Cortex of kidney (tissue), 1 donor: ENCODE measurements around the gene RHEB.

Experiments used
- DNase-seq: peaks from one replicate; lab custom pipeline; 2025; lab: John Stamatoyannopoulos, UW

Gene RHEB

DNA sequence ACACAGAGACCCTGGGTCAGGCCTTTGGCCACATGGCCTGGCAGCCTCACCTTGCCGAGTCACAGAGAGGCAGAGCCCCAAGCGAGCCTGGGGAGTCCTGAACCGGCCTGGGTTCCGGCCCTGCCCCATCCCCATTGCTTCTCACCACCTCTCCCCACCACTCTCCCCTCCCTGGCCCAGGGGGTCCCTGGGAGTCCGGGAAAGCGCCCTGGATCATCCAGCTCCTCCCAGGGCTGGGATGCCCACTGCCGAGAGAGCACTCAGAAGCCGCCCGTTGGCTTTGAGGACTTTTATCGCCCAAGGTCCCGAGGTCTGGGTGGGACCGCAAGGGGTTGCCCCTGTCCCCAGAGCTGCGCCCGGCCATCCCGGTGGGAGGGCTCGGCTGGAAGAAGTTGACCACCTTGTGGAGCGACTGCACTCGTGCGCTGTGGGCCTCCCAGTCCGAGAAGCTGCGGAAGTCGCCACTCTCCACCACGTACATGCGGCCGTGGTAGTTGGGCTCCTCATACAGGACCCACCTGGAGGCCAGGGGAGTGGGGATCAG, 87.9 kb downstream of the RHEB start:
- DNase-seq: no peak

DNA sequence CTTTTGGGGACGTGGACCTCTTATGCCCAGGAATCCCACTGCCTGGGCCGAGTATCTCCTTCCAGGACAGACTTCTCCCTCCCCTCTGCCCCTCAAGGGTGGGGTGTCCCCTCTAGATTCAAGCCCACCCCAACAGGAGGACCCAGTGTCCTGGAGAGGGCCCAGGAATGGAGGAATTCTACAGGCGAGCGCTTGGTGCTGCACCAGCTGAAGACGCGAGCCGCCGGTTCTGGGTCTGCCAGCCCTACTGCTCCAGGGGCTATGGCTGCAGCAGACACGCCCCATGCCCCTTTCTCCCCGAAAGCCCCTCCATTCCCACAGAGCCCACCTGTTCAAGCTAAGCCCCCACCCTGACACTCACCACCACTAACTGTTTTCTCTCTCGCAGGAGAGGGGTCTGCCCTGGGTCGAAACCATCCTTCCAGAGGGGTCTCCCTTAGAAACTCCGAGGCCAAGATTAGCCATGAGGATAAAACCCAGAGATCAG, 88.4 kb downstream of the RHEB start:
- no peak for DNase-seq

DNA sequence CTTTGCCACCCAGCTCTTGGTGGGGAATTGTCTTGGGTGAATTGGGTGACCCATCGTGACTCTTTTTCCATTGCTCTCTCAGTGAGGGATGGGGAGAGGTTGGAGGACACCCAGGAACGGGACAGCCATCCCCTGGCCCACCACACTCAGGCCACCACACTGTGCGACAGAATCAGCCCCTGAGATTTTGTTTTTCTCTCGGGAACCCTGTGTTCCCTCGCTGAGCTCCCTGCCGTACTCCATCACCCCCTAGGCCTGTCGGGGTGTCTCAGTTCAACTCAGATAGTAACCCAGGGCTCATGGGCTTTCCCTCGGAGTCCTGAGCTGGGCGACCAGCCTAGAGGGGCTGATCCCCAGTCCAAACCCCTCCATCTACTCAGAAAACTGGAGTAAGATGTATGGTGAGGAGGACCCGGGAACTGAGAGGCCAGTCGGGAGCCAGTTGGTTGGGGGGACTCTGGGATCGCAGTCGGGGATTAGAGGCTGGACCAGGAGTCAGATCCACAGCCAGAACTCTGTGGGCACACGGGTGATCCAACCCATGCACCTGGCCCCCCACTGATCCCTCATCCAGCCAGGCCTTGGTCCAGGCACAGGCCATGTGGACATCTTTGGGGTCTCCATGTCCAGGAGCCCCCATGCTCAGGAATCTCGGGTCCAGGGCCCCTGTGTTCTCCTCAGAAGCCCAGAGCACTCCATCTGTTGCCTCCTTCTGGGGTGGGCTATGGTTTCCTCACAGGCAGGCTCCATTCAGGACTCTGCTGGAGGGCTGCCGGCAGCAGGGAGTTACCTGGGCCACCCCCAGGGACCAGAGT, 89.1 kb downstream of the RHEB start:
- no peak for DNase-seq

DNA sequence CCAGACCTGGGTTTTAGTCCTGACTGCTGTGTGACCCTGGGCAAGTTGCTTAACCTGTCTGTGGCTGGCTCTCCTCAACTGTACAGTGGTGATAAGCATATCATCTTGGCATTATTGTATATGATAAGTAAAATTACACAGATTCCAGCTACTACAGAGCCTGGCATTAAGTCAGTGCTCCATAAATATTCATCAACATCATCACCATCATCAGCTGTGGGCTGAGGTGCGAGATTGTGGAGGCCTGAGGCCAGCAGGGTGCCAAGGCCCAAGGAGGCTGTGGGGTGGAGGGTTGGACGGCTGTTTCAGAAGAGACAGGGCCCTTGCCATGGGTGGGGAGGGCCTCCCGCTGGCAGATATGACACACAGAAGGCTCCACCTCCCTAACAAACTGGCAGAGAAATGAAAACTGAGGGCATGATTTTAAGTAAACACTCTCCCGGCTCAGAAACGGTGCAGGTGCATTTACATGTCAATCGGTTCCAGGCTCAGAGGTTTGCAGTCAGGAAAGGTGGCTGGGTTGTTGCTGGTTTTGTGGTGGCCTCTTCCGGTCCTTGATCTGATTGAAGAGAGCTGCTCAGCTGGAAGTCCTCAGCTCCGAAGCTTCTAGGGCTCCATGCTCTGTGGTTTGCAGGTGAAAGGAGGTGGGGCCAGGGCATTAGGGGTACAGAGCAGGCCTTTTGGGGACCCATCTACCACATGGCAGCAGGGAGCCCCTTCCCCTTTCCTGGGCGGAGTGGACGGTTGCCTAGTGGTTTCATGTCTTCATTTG, 89.9 kb downstream of the RHEB start:
- DNase-seq: no peak

DNA sequence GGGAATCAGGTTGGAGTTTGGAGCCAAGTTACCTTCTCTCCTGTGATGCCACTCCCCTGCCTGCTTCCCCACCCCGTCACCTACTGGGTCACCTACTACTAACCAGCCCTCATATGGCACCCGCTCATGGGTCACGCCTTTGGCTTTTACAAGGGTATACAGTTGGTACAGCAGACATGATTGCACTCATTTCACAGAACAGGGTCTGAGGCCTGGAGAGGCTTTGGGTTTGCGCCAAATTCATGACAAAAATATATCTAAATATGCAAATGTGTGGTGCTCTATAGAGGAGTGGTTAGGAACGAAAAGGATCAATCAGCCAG, 90.5 kb downstream of the RHEB start:
- DNase-seq: no peak

DNA sequence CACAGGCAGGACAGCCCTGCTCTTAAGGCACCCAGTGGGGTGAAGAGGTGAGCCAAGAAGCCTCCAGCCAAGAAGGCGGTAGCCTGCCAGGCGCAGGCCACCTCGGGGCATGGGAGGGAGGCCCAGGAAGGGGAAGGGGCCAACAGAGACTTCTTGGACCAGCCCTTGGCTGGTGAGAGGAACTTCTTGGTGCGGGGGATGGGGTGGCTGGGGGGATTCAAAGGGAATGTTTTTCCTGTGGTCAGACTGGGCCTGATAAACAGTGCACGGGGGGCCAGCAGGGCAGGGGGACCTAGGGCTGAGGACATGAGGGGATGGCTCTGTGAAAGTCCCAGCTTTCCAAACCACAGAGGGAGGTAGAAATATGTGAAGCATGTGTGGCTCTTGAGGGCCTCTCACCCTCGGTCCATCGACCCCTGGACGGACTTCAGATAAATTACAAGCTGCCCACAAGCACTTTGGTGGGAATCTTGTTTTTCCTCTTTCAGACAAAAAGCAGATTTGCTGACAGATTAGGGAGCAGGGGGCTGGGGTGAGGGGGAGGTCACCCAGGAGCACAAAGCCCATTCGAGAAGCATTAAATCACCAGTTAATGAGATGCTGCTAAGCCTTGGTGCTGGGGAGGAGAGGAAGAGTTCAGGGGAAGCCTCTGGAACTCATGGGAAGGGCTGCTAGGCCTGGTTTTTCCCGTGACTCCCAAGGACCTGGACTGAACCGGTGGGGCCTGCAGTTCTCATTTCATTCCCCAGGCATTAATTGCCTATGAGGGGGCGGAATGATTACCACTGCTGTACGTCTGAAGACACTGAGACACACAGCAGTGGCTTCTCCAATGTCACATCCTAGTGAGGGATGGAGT, 91.1 kb downstream of the RHEB start:
- DNase-seq: no peak

DNA sequence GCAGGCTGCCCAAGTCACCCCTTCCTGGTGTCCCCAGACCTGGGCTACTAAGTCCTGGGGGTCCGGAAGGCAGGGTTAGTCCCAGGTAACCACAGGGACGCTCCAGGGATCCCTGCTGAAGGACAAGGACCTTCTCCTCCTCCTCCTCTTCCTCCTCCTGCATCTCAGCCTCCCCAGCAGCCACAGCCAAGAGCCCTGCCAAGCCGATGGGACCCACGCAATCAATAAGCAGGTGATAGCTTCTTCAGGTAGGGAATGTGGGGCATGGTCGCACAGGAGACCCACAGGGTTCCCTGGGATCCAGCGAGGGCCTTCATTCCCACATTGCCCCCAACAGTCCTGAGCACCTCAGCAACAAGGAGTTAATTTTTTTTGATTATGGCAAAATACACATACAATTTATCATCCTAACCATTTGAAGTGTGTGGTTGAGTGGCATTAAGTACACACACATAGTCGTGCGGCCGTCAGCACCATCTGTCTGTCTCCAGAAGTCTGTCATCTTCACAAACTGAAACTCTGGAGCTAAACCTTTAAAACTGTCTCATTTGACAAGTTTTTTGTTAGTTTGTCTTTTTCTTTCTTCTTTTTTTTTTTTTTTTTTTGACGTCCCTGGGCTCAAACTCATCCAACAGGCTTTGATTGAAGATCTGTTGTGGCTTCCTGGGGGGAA, 91.9 kb downstream of the RHEB start:
- DNase-seq: no peak

DNA sequence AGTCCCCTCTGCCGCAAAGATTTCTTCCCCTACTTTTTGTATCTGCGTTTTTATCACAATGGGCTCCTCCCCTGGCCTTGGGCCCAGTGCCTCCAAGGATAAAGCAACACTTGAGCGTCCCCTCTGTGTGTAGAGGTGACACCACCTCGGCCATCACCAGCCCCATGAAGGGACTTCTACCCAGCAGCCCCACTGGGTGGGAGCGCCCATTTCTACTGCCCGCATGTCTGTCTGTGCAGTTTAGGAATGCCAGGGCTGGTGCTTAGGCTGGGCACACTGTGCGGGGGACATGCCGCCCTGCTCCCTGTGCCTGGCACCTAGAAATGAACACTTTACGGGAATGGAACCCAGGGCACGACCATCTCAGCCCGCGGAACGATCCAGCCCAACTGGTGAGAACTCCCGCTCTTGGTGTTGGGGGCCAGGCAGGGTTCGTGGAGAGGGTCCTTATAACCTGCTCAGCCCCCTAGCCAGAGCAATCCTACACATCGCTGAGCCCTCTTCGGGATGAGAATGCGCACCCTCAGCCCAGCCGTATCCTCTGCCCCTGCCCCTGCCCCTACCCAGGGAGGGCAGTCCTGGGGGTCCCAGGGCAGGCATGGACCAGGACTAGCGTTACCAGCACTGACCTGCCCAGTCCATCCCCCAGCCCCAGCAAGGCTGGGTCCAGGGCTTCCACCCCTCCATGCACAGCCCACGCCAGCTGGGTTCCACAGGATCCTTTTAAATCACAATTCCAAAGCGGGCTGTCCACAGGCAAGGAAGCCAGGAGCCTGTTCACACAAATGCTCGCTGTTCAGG, 92.6 kb downstream of the RHEB start:
- no peak for DNase-seq

DNA sequence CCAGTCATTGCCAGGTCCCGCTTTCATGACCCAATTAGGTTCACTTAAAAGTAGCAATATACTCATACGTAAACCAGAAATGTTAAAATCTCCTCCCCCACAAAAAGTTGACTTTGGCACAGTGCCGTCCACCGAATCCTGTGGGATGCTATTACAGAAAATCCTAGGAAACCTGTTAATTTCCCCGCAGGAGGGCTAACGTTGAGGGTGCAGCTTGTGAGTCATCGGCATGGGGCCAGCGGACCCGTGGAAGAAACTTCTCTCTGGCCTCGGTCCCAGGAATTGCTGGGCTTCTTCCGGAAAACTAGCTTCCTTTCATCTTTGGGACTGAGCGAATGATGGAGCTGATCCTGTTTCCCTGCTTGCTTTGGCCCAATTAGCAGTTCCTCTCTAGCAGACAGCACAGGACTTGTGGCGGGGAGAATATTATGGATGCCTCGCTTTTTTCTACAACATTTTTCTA, 93.2 kb downstream of the RHEB start:
- no peak for DNase-seq

DNA sequence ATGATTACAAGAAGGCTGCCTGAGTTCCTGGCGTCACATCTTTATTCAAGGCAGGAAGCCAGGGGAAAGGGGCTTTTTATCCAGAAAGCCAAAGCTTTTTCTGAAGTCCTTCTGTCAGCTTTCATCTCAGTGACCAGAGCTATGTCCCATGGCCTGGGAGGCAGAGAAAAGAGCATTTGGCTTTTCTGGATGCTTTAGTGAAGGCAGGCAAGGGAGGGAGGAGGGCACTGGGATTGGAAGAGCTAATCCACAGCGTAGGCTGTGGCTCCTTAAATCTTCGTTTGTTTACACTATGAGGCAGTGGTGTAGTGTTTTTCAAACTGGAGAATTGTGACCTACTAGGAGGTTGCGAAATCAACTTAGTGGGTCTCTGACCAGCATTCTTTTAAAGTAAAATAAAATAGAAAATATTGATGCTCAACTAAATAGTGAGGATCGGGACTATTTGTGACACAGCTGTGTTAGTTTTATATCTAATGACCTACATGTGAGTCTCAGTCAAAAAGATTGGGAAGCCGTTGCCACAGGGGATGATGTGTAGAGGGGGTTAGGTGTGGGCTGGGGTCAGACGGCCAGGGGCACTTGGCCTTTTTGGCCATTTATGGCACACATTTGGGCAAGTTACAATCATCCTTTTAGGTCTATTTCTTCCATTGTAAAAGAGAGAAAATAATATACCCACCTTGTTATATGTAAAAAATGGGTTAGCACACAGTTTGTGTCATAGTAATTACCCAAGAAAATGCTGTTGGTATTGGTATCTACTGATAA, 93.8 kb downstream of the RHEB start:
- no peak for DNase-seq

DNA sequence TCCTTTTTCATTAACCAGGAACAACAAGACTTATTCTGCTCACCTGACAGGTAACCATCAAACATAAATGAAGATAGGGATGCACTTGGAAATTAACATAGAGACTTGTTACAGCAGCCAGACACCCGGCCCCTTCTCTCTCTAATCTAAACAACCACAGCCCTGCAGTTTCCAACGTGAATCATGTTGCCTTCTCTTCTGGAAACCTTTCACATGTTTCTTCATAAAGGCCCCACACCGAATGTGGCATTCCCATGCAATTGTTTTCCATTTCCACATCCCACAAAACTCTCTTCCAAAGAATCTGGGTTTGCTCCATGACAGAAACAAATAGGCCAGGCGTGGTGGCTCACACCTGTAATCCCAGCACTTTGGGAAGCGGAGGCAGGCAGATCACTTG, 94.9 kb downstream of the RHEB start:
- DNase-seq: no peak

DNA sequence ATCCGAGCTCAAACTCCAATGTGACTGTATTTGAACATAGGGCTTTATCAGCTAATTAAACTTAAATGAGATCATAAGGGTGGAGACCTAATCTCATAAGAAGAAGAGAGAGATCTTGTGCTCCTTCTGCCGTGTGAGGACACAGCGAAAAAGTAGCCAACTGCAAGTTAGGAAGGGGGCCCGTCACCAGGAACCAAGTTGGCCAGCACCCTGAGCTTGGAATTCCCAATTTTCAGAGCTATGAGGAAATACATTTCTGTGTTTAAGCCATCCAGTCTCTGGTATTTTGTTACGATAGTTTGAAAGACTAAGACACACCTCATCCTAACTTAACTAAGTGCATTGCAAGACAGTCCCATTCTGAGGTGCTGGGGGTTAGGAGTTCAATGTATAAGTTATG, 95.8 kb downstream of the RHEB start:
- no peak for DNase-seq

DNA sequence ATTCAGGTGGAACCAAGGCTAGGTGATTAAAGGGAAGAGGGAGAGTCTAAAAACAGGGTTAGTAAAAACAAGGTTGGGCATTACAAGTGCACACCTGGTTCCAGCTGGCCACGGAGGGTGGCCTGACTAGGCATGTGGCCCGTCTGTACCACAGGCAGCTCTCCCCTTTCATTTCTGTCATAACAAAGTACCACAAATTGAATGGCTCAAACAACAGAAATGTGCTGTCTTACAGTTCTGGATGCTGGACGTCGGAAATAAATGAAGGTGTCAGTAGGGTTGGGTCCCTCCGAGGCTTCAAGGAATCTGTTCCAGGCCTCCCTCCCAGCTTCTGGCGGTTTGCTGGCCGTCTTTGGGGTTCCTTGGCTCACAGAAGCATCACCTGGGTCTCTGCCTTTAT, 96.5 kb downstream of the RHEB start:
- DNase-seq: no peak

DNA sequence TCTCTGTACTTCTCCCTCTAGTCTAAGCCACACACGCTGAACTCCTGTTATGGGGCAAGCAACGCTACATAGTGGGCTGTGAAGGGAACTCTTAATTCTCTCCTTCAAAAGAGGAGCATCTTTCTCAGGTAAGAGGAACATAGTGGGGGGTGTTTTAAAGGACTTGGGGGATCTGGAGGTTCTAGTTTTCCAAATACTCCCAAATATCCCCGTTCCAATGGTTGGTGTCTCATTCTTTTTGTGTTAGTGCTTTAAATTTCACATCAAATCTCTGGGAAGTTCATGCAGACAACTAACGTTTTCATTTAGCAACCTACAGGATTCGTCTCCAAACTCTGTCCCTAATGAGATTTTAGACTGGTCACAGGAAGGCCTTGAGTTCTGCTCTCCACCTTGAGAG, 97.5 kb downstream of the RHEB start:
- no peak for DNase-seq

DNA sequence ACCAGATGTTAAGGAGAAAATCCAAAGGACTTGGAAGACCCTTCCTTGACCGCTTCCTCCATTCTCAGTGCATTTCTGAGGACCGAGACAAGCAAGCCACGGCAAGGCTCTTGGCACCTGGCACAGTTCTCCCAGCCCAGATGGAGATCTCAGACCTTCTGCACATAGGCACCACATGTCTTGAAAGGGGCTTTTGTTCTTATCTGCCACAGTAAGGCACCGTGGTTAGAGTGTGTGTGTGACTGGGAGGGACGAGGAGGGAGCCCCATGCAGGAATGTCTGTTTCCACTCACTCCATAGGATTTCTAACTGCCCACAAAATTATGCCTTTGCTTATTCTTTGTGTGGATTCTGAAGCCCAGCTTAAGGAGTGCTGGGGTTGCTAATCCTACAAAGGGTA, 99.6 kb downstream of the RHEB start:
- no peak for DNase-seq

DNA sequence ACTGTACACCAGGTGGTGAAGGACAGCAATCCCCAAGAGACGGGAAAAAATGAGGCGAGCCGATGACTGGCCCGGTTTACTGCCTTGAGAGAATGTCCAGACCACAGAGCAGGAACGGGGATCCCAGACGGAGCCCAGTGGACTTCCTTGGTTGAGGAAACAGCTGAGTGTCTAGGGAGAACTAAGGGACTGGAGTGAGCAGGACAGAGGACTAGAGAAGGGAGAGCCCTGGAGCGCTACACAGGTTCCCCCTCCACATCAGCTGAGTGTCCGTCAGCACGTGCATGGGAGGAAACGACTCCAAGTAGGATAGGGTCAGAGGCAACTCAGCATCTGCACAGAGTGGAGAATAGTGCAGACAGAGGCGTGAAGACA, 102.8 kb downstream of the RHEB start:
- no peak for DNase-seq

DNA sequence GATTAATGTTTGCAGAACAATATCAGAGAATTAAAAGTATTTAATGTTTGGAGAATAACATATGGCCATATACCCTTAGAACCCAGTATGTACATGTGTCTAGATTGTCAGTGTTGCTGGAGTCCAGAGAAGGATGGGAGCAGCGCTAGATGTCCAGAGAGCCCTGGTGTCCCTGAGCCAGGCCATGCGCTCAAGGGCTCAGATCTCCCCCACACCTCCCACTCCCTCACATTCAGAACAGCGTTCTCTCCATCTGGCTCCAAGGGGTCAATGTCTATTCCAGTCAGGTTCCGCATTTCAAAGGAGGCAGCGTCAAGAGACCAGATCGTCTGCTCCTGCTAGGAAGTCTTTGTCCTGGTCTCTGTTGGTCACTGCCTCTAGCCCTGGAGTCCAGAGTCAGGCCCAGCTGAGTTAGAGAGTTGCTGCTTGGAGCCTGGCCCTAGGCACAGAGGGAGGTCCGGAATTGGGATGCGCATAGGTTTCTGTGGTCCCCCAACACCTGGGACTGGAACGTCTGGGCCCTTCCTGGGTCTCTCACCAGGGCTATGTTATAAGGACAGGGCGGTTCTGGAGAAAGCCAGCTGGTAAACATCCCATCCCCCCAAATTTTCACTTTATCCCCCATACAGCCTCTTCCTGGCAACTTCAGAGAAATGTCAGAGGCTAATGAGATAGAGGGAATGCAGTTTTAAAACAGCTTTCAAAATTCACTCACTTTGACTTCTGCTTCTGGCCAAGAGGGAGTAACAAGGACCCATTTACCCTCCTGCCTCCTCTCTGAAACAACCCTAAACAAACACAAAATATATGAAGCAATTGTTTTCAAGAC, 103.4 kb downstream of the RHEB start:
- no peak for DNase-seq
